GM18861 (cell line): ENCODE data around the gene RAB10.
"Not testable (repeated sequence)": the region's sequence is repeated elsewhere in the genome, so short reads cannot be mapped to it uniquely, and the experiment has no call there.

Experiments used
- ATAC-seq: cut with Tn5 transposase; IDR thresholded peaks from one replicate; pipeline ENCODE4 v1.9.1; 2021; ENCODE audit not compliant: unreplicated experiment

Gene RAB10

DNA sequence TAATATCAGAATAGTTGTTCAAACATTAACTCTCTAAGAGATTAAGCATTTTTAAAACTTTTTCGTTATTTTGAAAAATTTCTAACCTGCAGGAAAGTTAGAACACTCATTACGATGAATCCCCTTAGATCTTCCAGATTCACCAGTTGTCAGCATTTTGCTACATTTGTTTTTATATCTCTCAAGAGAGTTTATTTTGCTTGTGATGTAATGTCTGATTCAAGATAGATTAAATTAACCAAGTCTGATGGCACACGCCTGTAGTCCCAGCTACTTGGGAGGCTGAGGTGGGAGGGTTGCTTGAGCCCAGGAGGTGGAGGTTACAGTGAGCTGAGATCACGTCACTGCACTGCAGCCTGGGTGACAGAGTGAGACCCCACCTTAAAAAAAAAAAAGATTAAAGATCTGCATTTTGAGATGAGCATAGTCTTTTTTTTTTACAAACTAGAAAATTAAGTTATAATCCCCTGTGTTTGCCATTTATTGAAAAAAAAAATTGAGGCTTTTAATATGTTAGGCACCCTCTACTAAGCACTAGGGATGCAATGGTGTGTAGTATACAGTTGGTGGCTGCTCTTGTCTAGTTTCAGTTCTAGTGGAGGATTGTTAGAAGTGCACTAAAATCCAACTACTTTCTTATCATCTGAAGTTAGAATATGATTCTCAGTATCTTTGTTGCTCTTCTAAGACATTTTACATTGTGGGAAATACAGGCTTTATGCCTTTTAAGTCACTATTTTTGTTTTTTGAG, 20.9 kb downstream of the RAB10 start:
- ATAC-seq = no peak

DNA sequence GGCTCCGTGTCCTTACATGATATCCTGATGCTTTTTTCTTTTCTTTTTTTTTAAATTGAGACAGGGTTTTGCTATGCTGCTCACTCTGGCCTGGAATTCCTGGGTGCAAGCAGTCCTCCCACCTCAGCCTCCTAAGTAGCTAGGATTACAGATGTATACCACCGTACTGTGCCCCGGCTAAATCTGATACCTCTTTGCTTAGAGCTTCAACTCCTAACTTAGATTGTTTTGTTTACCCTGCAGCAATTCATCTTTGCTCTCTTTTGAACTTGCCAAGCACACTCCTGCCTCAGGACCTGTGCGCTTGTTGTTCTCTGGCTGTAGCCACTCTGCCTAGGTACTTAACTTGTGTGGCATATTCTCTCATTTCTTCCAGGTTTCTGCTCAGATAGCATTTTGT, 24.5 kb downstream of the RAB10 start:
- no peak for ATAC-seq

DNA sequence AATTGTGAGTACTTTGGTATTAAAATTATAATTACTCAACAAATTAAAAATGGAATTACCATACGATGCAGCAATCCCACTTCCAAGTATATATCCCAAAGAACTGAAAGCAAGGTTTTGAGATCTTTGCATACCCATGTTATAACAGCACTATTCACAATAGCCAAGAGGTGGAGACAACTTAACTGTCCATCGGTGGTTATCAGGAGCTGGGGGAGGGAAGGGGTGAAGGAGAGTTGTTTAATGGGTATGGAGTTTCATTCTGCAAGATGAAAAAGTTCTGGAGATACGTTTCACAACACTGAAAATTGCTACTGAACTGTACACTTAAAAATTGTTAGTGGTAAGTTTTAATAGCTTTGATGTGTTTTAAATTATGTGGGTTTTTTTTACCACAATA, 25.7 kb downstream of the RAB10 start:
- no peak for ATAC-seq

DNA sequence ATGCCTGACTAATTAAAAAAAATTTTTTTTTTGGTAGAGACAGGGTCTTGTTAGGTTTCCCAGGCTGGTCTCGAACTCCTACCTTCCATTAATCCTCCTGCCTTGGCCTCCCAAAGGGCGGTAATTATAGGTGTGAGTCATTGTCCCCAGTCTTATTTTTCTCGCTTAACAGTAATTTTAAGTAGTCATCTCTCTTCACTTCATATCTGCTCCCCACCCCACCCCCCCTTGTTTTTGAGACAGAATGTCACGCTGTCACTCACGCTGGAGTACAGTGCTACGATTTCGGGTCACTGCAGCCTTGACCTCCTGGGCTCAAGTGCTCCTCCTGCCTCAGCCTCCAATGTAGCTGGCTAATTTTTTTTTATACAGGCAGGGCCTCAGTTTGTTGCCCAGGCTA, 27.7 kb downstream of the RAB10 start:
- ATAC-seq = no peak

DNA sequence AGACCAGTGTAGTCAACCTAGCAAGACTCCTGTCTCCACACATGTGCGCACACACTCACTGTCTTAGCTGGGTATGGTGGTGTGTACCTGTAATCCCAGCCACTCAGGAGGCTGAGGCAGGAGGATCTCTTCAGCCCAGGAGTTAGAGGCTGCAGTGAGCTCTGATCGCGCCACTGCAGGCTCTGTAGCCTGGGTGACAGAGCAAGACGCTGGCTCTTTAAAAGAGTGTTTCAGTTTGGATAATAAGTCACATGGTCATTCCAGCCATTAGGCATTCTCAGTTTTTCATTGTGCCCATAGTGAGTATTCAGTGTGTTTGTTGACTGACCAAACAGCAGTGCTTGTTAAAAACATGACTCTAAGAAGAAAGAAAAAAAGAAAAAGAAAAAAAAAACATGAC, 31.0 kb downstream of the RAB10 start:
- ATAC-seq = no peak

DNA sequence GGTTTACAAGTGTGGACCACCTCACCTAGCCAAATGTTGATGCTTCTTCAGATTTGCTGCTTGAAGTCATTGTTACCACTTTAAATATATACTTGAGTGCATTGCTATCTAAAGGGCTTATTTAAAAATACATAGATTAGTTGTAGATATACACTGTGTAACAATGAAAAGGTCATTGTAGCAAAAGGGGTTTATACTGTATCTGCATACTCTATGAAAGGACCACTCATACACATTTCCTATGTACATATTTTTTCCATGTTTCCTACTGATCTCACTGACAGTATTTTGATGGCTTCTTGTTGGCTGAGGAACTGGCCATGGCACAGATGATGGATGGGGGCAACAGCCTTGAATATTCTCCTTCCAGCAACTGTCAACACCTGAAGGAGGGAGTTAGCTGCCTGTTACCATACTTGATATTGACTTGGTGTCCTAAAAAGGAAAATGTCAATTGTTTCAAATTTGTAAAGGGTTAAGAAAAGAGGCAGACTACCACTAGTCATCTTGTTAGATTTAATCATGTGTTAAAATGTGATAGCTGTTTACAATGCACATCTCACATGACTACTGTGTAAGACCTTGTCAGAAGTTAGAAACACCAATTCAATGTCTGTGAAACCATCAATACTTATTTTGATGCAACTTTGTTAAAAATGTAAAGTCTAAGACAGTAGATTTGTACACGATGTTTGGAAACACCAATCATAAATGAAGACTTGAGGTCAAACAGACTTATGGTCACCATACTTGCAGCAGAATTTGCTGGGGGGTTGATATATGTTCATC, 33.5 kb downstream of the RAB10 start:
- ATAC-seq = no peak

DNA sequence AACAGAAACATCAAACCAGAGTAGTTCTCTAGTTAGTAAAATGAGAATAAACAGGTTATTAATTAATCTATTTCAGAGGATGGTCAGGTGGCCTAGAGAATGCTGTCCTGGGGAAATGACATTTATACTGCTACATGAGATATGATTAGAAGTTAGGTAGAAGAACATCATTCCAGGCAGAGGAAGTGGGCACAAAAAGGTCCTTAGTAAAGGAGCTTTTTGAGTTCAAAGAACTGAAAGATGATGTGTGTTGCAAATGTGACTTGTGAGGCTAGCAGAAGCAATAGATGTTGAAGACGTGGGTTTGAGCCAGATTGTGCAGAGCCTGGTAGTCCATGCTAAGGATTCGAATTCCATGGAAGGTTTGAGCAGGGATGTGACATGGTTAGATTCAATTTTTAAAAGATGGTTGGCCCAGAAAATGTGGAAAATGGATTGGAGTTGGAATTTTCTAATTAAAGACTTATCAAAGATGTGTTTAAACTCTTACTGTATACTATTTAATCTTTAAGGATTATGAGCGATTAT, 34.2 kb downstream of the RAB10 start:
- no peak for ATAC-seq

DNA sequence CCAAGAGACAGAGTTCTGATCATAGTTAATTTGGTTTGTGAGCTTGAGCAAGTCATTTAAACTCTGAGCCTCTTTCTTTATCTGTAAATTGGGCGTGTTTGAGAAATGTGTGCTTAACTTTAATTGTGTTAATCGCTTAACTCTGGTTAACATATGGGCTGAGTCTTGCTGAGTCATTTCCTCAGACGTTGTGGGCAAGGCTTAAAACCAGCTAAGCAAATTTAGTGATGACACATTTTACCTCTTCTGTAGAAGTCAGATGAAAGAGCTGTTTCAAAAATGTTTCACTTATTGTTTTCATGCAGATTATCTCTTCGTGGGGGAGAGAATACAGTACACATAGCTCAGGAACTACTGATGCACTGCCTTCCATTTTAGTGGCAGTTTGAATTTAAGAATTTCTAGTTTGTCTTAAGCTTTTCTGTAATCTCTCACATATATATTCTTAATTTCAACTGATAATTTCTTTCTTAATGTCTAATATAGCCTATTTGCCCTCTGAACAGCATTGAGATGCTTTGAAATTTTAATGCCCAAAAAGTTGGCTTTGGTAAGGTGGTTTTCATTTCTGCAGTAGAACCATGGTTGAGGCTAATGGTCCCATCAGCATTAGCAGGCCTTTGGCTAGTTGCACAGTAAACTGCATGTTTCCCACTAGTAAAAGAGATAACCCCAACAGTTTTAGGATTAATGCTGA, 34.9 kb downstream of the RAB10 start:
- ATAC-seq = peak; percentile 79

DNA sequence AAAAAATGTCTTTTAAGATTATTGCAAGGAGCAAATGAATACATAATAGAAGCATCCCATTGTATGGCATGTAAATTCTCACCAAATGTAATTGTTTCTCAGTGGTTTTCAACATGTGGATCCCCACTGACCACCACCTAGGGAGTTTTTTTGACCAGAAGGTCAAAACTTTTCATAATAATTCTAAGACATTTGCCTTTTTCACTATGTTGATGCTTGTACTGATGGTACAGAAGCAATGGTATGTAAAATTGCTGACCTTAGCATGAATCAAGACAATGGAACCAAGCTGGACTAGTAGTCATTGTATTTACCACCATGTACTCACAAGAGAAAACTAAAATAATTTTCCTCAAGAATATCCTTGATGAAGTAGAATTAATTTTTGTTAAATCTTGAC, 36.8 kb downstream of the RAB10 start:
- no peak for ATAC-seq

DNA sequence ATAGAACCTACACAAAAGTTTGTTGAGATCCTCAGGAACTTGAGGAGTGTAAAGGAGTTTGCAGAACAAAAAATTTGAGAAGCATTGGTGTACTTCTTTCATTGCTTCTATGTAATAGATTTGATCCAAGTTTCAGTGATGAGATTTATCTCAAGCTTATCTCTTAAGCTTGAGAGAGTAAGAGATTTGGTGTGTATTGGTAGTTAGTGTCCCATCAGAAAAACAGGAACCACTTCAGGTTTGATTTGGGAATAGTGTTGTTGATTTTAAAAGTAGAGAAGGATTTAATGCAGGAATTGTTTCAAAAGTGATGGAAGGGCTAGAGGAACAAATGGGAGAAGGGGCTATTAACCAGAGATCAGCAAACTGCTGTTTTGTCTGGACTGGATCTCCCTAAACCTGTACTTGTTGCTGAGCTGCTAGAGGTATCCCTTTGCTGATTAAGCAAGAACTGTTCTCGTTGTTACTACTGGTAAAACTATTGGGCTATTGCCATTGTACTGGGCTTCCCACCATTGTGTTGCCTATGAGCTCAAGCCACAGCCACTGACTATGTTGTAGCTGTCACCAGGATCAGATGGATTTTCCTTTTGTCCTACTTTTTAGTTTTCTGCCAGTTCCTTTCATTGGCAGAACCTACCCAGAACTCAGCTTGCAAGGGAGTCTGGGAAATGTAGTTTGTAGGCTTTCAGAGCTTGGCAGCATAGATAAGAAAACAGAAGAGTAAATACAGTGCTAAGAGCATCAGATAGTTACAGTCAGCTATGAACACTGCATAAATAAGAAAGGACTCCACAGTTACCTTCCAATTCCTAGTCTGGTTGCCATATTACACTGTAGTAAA, 39.3 kb downstream of the RAB10 start:
- ATAC-seq = no peak

DNA sequence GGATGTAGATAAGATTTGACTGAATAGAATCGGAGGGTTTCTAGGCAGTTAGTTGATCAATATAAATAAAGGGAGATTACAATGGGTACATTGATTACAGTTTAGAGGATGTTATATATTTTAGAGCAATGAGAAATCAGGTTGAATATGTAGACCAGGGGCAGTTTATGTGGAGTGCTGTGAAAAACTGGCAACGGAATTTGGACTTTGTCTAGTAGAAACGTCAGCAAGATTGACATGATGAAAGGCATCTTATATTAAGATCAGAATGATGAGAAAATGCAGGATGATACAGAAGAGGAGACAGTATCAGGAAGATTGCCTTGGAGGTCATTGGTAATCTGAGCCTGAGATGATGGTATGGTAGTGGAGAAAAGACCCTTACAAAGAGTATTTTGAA, 39.9 kb downstream of the RAB10 start:
- ATAC-seq = no peak

DNA sequence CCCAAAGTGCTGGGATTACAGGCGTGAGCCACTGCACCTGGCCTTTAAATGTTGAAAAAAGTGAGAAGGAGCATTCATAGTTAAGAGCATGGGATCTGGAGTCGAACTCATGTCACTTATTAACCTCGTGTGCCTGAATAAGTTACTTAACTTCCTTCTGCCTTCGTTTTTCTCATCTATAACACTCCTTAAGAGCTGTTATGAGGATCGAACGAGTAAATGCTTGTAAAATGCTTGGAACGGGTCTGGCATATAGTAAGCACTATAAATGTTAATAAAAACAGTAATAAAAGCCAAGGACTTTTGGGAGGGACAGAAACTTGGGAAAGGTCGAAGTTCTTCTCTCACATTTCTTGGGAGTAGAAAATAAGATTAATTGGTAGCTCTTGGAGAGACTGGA, 40.8 kb downstream of the RAB10 start:
- no peak for ATAC-seq

DNA sequence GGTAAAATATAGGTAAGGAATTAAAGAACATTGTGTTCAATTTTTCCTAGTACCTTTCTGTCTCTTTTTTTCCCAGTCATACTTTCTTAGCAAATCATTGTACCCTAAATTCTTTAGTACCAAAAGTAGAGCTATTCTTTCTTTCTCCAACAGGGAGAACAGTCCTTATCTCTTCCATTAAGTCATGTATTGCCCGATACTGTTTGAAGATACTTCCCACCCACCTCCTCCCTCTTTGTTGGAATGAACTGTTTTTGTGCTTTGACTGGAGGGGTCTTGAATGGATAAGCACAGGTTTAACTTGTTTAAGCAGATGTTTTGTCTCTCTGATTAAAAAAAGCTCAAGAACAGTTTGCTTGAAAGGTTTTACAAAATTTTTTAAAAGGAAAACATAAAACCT, 41.3 kb downstream of the RAB10 start:
- no peak for ATAC-seq

DNA sequence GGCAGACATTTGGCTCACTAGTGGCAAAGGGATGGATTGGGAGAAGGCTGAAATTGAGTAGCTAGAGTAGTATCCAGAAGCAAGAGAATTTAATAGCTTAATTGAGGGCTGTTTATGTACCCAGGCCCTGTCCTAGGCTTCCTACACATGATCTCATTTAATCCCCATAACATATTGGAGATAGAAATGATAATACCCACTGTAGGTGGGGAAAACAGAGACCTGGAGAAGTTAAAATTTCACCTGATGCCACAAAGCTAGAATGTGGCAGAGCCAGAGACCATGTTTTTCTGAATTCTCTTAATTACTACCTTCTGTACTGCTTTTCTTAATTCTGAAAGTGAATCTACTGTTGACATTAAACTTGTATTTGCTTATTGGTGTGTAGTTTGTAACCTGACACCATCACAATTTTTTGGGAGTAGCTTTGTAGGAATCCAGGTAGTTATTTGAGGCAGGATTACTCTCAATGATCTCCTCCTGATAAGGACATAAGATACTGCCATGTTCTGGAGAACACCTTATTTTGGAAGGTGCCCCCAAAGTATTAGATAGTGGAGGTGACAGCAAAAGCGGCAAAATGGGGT, 42.2 kb downstream of the RAB10 start:
- ATAC-seq = no peak

DNA sequence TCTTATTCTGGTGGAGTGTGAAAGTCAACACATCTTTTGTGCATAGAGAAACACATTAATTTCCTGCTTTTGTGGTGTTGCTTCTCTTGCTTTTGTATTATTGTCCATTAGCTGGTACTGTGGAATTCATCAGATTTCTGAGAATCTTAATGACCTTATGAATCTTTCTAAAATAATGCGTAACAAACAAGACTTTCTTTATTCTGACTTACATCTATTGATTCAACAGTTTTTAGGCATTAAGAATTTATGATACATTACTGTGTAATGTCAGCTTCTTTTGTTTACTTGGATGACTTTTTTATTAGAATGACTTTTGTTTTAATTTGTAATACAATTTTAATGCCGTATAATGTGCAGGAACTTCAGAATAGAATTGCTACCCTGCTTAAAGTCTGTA, 43.4 kb downstream of the RAB10 start:
- ATAC-seq = no peak

DNA sequence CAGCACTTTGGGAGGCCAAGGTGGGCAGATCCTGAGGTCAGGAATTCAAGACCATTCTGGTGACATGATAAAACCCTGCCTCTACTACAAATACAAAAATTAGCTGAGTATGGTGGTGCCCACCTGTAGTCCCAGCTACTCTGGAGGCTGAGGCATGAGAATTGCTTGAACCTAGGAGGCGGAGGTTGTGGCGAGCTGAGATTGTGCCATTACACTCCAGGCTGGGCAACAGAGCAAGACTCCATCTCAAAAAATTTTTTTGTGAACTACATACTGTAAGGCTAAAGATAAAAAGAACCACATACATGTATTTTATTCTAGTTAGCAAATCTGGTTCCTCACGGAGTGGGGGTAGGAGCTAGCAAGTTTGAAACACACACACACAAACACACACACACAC, 45.1 kb downstream of the RAB10 start:
- no peak for ATAC-seq

DNA sequence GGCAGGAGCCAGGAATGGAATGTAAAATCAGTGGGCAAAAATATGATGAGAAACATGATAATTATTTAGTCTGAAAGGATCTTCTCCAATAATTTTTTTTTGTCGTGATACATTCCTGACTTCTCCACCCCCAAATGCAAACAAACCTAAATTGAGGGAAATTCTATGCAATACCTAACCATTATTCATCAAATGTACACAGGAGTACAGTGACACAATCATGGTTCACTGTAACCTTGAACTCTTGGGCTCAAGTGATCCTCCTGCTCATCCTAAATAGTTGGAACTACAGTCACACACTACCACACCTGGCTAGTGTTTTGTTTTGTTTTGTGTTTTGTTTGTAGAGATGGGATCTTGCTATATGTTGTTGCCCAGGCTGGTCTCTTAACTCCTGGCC, 46.5 kb downstream of the RAB10 start:
- ATAC-seq = no peak

DNA sequence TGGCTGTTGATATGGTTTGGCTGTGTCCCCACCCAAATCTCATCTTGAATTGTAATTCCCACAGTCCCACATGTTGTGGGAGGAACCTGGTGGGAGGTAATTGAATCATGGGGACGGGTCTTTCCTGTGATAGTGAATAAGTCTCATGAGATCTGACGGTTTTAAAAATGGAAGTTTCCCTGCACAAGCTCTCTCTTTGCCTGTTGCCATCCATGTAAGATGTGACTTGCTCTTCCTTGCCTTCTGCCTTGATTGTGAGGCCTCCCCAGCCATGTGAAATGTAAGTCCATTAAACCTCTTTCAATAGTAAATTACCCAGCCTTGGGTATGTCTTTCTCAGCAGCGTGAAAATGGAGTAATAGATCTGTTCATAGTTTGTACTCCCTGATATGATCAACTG, 47.0 kb downstream of the RAB10 start:
- not testable (repeated sequence) for ATAC-seq

DNA sequence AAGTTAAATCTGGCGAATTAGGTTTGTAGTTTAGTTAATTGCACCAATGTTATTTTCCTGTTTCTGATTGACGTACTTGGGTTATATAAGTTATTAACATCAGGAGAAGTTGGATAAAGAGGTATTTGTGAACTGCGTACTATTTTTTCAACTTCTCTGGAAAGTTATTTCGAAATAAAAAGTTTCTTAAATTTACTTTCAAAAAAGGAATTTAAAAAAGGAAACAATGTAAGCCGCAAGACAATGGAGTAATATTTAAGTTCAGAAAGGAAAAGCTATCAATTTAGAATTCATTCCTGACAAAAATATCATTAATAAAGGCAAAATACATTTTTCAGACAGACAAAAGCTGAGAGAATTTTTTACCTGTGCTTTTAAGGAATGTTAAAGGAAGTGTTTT, 47.7 kb downstream of the RAB10 start:
- ATAC-seq = no peak

DNA sequence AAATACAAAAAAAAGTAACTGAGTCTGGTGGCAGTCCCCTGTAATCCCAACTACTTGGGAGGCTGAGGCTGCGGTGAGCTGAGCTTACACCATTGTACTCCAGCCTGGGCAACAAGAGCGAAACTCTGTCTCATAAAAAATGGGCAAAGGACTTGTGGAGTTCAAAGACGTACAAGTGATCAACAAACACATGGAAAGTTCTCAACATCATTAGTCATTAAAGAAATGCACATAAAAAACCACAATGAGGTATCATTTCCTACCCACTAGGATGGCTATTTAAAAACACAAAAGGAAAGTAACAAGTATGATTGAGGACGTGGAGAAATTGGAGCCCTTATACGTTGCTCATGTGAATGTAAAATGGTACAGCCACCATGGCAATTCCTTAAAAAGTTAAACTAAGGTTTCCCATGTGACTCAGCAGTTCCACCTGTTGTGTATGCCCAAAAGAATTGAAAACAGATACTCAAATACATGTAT, 52.3 kb downstream of the RAB10 start:
- ATAC-seq = no peak
